ENCODE results near the gene ARHGAP24.

DNA sequence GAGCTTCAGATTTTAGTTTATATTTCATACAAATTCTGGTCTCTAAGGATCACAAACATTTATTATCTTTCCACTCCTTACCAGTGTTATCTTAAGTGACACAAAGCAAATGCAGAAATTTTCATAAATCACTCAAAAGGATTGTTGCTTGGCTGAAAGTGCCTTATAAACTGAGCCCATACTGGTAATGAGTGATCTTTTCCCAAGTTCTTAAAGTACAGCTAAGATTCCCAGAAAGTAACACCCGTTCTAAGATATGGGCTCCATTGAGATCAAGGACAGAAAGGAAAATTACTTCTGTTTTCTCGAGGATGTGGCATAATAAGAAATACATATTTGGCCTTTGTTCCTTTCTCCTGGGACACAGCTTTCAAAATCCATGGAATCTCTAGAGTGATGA is 313.7 kb downstream of the ARHGAP24 start:
- TF ChIP-seq, protein P1, sequence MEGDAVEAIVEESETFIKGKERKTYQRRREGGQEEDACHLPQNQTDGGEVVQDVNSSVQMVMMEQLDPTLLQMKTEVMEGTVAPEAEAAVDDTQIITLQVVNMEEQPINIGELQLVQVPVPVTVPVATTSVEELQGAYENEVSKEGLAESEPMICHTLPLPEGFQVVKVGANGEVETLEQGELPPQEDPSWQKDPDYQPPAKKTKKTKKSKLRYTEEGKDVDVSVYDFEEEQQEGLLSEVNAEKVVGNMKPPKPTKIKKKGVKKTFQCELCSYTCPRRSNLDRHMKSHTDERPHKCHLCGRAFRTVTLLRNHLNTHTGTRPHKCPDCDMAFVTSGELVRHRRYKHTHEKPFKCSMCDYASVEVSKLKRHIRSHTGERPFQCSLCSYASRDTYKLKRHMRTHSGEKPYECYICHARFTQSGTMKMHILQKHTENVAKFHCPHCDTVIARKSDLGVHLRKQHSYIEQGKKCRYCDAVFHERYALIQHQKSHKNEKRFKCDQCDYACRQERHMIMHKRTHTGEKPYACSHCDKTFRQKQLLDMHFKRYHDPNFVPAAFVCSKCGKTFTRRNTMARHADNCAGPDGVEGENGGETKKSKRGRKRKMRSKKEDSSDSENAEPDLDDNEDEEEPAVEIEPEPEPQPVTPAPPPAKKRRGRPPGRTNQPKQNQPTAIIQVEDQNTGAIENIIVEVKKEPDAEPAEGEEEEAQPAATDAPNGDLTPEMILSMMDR (conservative IDR thresholded peaks at IDR 0.05 in 1 of 2, IDR thresholded peaks at IDR 0.05 in 1 of 2; ENCODE audit: low read depth in 1 of 2, low read length in 2 of 2) = no peak
- TF ChIP-seq EZH2 (IDR thresholded peaks at IDR 0.05; ENCODE audit: low read length, missing control alignments) = no peak
